ENCODE data around the gene KCNQ1.

The KCNQ1 gene

DNA sequence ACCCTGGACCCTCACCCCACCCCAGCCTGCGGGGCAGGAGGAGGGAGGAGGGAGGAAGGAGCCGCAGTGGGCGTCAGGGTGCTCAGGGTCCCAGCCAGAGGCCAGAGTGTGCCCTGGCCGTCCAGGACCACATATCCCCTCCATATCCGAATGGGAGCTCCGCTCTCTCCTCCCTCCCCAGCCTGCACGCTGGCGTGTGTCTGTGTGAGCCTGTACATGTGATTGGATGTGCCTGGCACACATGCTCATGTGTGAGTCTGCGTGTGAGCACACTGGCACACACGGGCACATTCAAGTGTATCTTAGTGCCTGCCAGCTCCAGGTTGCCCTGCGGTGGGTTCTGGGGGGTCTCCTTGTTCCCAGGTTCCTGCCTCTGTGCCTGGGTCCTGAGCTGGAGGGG is 36.1 kb upstream of the KCNQ1 start:
- H3K36me3 ChIP-seq (ENCODE audit: insufficient read depth, low read length) = peaks cover under 1% of the 10 kb centered on the region; the same call in 1 of the 2 replicates
- no peaks in the 10 kb centered on the region for H3K9me2 ChIP-seq (replicated peaks; ENCODE audit: low read depth, low read length)
- H3K4me2 ChIP-seq (ENCODE audit: low read depth, low read length, poor library complexity, severe bottlenecking) = no peak overlapping the region
- no peak overlapping the region for H3K9ac ChIP-seq (ENCODE audit: low read depth, low read length, poor library complexity, severe bottlenecking)
- no peaks in the 10 kb centered on the region for H3F3A ChIP-seq (ENCODE audit: low read depth)
- H3K4me3 ChIP-seq (ENCODE audit: low read length, poor library complexity, severe bottlenecking) = no peak overlapping the region
- no peaks in the 10 kb centered on the region for H3K79me2 ChIP-seq (ENCODE audit: insufficient read depth, low read length)
- H3K4me1 ChIP-seq (ENCODE audit: insufficient read depth, low read length, poor library complexity, severe bottlenecking) = no peaks in the 10 kb centered on the region
- no peak overlapping the region for H2AFZ ChIP-seq (ENCODE audit: low read length)
- no peaks in the 10 kb centered on the region for H3K27me3 ChIP-seq (ENCODE audit: insufficient read depth, low read length, poor library complexity, severe bottlenecking)
- TF ChIP-seq CTCF (conservative IDR thresholded peaks at IDR 0.05; ENCODE audit: low read length) = no peak
- H3K9me3 ChIP-seq (ENCODE audit: insufficient read depth, low read depth, low read length) = no peaks in the 10 kb centered on the region
- no peaks in the 10 kb centered on the region for H4K20me1 ChIP-seq (ENCODE audit: insufficient read depth, low read length, poor library complexity, severe bottlenecking)

- no peaks in the 10 kb centered on the region for H3K36me3 ChIP-seq (ENCODE audit: insufficient read depth, low read length)
- no peaks in the 10 kb centered on the region for H3K9me2 ChIP-seq (replicated peaks; ENCODE audit: low read depth, low read length)
- no peak overlapping the region for H2AFZ ChIP-seq (ENCODE audit: low read length)
- no peaks in the 10 kb centered on the region for H3K79me2 ChIP-seq (ENCODE audit: insufficient read depth, low read length)
- no peaks in the 10 kb centered on the region for H3K27me3 ChIP-seq (ENCODE audit: insufficient read depth, low read length, poor library complexity, severe bottlenecking)
- no peaks in the 10 kb centered on the region for H4K20me1 ChIP-seq (ENCODE audit: insufficient read depth, low read length, poor library complexity, severe bottlenecking)
- H3K9me3 ChIP-seq (ENCODE audit: insufficient read depth, low read depth, low read length) = no peaks in the 10 kb centered on the region
- H3K4me2 ChIP-seq (ENCODE audit: low read depth, low read length, poor library complexity, severe bottlenecking) = no peak overlapping the region
- H3K4me3 ChIP-seq (ENCODE audit: low read length, poor library complexity, severe bottlenecking) = no peak overlapping the region
- no peaks in the 10 kb centered on the region for H3F3A ChIP-seq (ENCODE audit: low read depth)
- TF ChIP-seq CTCF (conservative IDR thresholded peaks at IDR 0.05; ENCODE audit: low read length) = no peak
- TF ChIP-seq EZH2phosphoT487 (IDR thresholded peaks at IDR 0.05; ENCODE audit: borderline replicate concordance) = no peak
- H3K4me1 ChIP-seq (ENCODE audit: insufficient read depth, low read length, poor library complexity, severe bottlenecking) = no peaks in the 10 kb centered on the region
- no peak overlapping the region for H3K9ac ChIP-seq (ENCODE audit: low read depth, low read length, poor library complexity, severe bottlenecking)
Measured at GRCh38 chr11:2409126-2409525, 35.7 kb upstream of the KCNQ1 start.

DNA sequence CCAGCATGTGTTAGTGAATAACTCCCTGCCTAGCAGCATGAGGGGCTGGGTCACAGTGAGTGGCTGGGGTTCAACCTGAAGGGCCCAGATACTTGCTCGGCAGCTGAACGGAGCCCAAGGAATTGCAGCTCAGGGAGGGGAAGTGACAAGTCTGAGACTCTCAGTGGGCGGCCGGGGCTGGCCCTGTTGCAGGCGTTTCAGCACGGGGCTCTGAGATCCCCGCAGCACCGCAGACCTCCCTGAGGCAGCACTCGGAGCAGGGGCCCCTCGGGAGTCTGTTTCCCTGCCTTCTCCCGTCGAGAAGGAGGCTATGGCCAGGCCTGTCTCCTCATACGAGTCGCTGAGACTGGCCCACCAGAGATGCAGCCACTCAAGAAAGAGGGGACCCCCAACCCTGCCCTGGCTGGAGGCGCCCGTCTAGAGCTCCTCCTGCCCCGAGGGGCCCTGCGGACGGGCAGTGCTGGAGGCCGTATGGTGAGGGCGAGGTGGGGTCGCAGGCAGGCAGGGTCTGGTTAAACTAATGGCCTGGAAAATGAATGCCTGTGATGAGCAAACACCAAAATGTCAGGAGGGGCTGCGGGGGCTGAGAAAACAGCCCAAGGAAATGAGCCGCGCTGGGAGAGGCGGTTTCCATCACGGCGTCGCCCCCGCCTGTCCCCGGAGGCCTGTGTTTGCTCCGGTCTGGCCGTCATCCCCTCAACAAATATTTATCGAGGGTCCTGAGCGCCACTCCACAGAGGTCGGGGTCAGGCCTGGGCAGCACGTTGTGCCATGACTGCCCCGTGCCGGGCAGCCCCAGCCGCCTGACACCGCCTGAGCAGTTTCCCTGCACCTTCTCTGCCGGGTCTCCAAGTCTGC is 35.0 kb upstream of the KCNQ1 start:
- Histone ChIP-seq H3K4me1 (ENCODE audit: insufficient read depth, low read length, poor library complexity, severe bottlenecking) (no peaks in the 10 kb centered on the region), H3K9me3 (ENCODE audit: insufficient read depth, low read depth, low read length) (no peaks in the 10 kb centered on the region), H3K27me3 (ENCODE audit: insufficient read depth, low read length, poor library complexity, severe bottlenecking) (no peaks in the 10 kb centered on the region), H3K9me2 (replicated peaks; ENCODE audit: low read depth, low read length) (no peaks in the 10 kb centered on the region), H3F3A (ENCODE audit: low read depth) (no peaks in the 10 kb centered on the region), H3K36me3 (ENCODE audit: insufficient read depth, low read length) (no peaks in the 10 kb centered on the region), H2AFZ (ENCODE audit: low read length) (no peak overlapping the region), H4K20me1 (ENCODE audit: insufficient read depth, low read length, poor library complexity, severe bottlenecking) (no peaks in the 10 kb centered on the region), H3K4me3 (ENCODE audit: low read length, poor library complexity, severe bottlenecking) (no peak overlapping the region), H3K9ac (ENCODE audit: low read depth, low read length, poor library complexity, severe bottlenecking) (no peak overlapping the region), H3K4me2 (ENCODE audit: low read depth, low read length, poor library complexity, severe bottlenecking) (no peak overlapping the region), H3K79me2 (ENCODE audit: insufficient read depth, low read length) (no peaks in the 10 kb centered on the region)
- TF ChIP-seq CTCF (conservative IDR thresholded peaks at IDR 0.05; ENCODE audit: low read length) = no peak
- TF ChIP-seq EZH2phosphoT487 (IDR thresholded peaks at IDR 0.05; ENCODE audit: borderline replicate concordance) = no peak

Data from Loucy (cell line).